Measurements from ENCODE around the gene ZSWIM6. TPM values are rescaled to one million over a fixed set of nuclear protein-coding genes. Genes with fewer than 3 reads are reported as not detected.

Gene ZSWIM6
- total RNA-seq, 2 experiments from 2014 or later = 6.8 to 7.1 TPM

- Mint-ChIP-seq H3K27me3 (no peaks in the 10 kb centered on the region), H3K4me3 (no peak overlapping the region), H3K27ac (no peak overlapping the region), H3K36me3 (ENCODE audit: low read depth) (peaks cover 3% of the 10 kb centered on the region), H3K9me3 (no peaks in the 10 kb centered on the region), H3K4me1 (no peaks in the 10 kb centered on the region)
- POLR2A ChIA-PET = no interaction called here
- CTCF ChIA-PET = no interaction called here
- DNase-seq = no peak
Observed at GRCh38 chr5:61496446-61496845, 164.4 kb downstream of the ZSWIM6 start.

- Mint-ChIP-seq H3K36me3 (ENCODE audit: low read depth) (peaks cover 3% of the 10 kb centered on the region), H3K27ac (no peak overlapping the region), H3K27me3 (no peaks in the 10 kb centered on the region), H3K9me3 (no peaks in the 10 kb centered on the region), H3K4me3 (no peak overlapping the region), H3K4me1 (no peaks in the 10 kb centered on the region)
- DNase-seq = no peak
- CTCF ChIA-PET = no interaction called here
- POLR2A ChIA-PET = no interaction called here
Observed at GRCh38 chr5:61496860-61497259, 164.8 kb downstream of the ZSWIM6 start.

- Mint-ChIP-seq H3K27ac (no peak overlapping the region), H3K4me3 (no peak overlapping the region), H3K27me3 (no peaks in the 10 kb centered on the region), H3K36me3 (ENCODE audit: low read depth) (peaks cover 3% of the 10 kb centered on the region), H3K4me1 (no peaks in the 10 kb centered on the region), H3K9me3 (no peaks in the 10 kb centered on the region)
- no peak for DNase-seq
- ChIA-PET CTCF (no interaction called here), POLR2A (no interaction called here)
Observed at GRCh38 chr5:61498121-61498520, 166.1 kb downstream of the ZSWIM6 start.

- no peak for DNase-seq
- POLR2A ChIA-PET = interaction anchor here (0.9 kb wide), 1 partner anchor 26 kb away, joined by 3 read pairs; no protein-coding TSS in a partner anchor
- CTCF ChIA-PET = no interaction called here
- H3K36me3 Mint-ChIP-seq (ENCODE audit: low read depth) = no peaks in the 10 kb centered on the region
- no peaks in the 10 kb centered on the region for H3K9me3 Mint-ChIP-seq
- H3K27ac Mint-ChIP-seq = no peak overlapping the region
- no peaks in the 10 kb centered on the region for H3K27me3 Mint-ChIP-seq
- no peak overlapping the region for H3K4me3 Mint-ChIP-seq
- H3K4me1 Mint-ChIP-seq = no peaks in the 10 kb centered on the region
Observed at GRCh38 chr5:61501971-61502370, 169.9 kb downstream of the ZSWIM6 start.

- CTCF ChIA-PET = no interaction called here
- no peaks in the 10 kb centered on the region for H3K9me3 Mint-ChIP-seq
- no peak overlapping the region for H3K4me3 Mint-ChIP-seq
- DNase-seq = no peak
- POLR2A ChIA-PET = no interaction called here
- H3K27ac Mint-ChIP-seq = no peak overlapping the region
- no peaks in the 10 kb centered on the region for H3K27me3 Mint-ChIP-seq
- H3K4me1 Mint-ChIP-seq = no peaks in the 10 kb centered on the region
- no peaks in the 10 kb centered on the region for H3K36me3 Mint-ChIP-seq (ENCODE audit: low read depth)
Observed at GRCh38 chr5:61504143-61504770, 172.2 kb downstream of the ZSWIM6 start.

- Mint-ChIP-seq H3K9me3 (no peaks in the 10 kb centered on the region), H3K27me3 (no peaks in the 10 kb centered on the region), H3K4me3 (no peak overlapping the region), H3K27ac (no peak overlapping the region), H3K36me3 (ENCODE audit: low read depth) (no peaks in the 10 kb centered on the region), H3K4me1 (no peaks in the 10 kb centered on the region)
- CTCF ChIA-PET = no interaction called here
- no peak for DNase-seq
- POLR2A ChIA-PET = no interaction called here
Observed at GRCh38 chr5:61505281-61505680, 173.2 kb downstream of the ZSWIM6 start.

GRCh38 chr5:61507232-61507631, 175.2 kb downstream of the ZSWIM6 start:
- CTCF ChIA-PET = no interaction called here
- Mint-ChIP-seq H3K4me1 (no peaks in the 10 kb centered on the region), H3K9me3 (no peaks in the 10 kb centered on the region), H3K4me3 (no peak overlapping the region), H3K27me3 (no peaks in the 10 kb centered on the region), H3K27ac (no peak overlapping the region), H3K36me3 (ENCODE audit: low read depth) (no peaks in the 10 kb centered on the region)
- POLR2A ChIA-PET = no interaction called here
- no peak for DNase-seq

- H3K27me3 Mint-ChIP-seq = no peaks in the 10 kb centered on the region
- CTCF ChIA-PET = no interaction called here
- no peak for DNase-seq
- POLR2A ChIA-PET = no interaction called here
- peaks cover under 1% of the 10 kb centered on the region for H3K36me3 Mint-ChIP-seq (ENCODE audit: low read depth)
- no peak overlapping the region for H3K27ac Mint-ChIP-seq
- no peak overlapping the region for H3K4me3 Mint-ChIP-seq
- H3K4me1 Mint-ChIP-seq = no peaks in the 10 kb centered on the region
- H3K9me3 Mint-ChIP-seq = no peaks in the 10 kb centered on the region
Observed at GRCh38 chr5:61516946-61517345, 184.9 kb downstream of the ZSWIM6 start.

GRCh38 chr5:61519728-61520277, 187.7 kb downstream of the ZSWIM6 start:
- Mint-ChIP-seq H3K9me3 (no peaks in the 10 kb centered on the region), H3K27me3 (no peaks in the 10 kb centered on the region), H3K36me3 (ENCODE audit: low read depth) (peaks cover 3% of the 10 kb centered on the region), H3K4me3 (no peak overlapping the region), H3K4me1 (no peaks in the 10 kb centered on the region), H3K27ac (no peak overlapping the region)
- ChIA-PET POLR2A (no interaction called here), CTCF (no interaction called here)
- no peak for DNase-seq

GRCh38 chr5:61523073-61523472, 191.0 kb downstream of the ZSWIM6 start:
- Mint-ChIP-seq H3K9me3 (no peaks in the 10 kb centered on the region), H3K27me3 (no peaks in the 10 kb centered on the region), H3K36me3 (ENCODE audit: low read depth) (peaks cover 3% of the 10 kb centered on the region), H3K4me3 (no peak overlapping the region), H3K27ac (no peak overlapping the region), H3K4me1 (no peaks in the 10 kb centered on the region)
- CTCF ChIA-PET = no interaction called here
- DNase-seq = no peak
- POLR2A ChIA-PET = no interaction called here

GRCh38 chr5:61523997-61524396, 191.9 kb downstream of the ZSWIM6 start:
- no peak for DNase-seq
- Mint-ChIP-seq H3K4me3 (no peak overlapping the region), H3K4me1 (no peaks in the 10 kb centered on the region), H3K27ac (no peak overlapping the region), H3K9me3 (no peaks in the 10 kb centered on the region), H3K27me3 (no peaks in the 10 kb centered on the region), H3K36me3 (ENCODE audit: low read depth) (peaks cover 3% of the 10 kb centered on the region)
- ChIA-PET POLR2A (no interaction called here), CTCF (no interaction called here)

GRCh38 chr5:61525512-61526206, 193.6 kb downstream of the ZSWIM6 start:
- DNase-seq = no peak
- no peaks in the 10 kb centered on the region for H3K9me3 Mint-ChIP-seq
- no peak overlapping the region for H3K4me3 Mint-ChIP-seq
- no peaks in the 10 kb centered on the region for H3K4me1 Mint-ChIP-seq
- peaks cover 7% of the 10 kb centered on the region for H3K36me3 Mint-ChIP-seq (ENCODE audit: low read depth)
- POLR2A ChIA-PET = no interaction called here
- CTCF ChIA-PET = no interaction called here
- H3K27ac Mint-ChIP-seq = no peak overlapping the region
- no peaks in the 10 kb centered on the region for H3K27me3 Mint-ChIP-seq

- Mint-ChIP-seq H3K4me1 (no peaks in the 10 kb centered on the region), H3K9me3 (no peaks in the 10 kb centered on the region), H3K27ac (no peak overlapping the region), H3K27me3 (no peaks in the 10 kb centered on the region), H3K4me3 (no peak overlapping the region), H3K36me3 (ENCODE audit: low read depth) (peaks cover 7% of the 10 kb centered on the region)
- POLR2A ChIA-PET = no interaction called here
- no peak for DNase-seq
- CTCF ChIA-PET = no interaction called here
Observed at GRCh38 chr5:61526207-61526519, 194.1 kb downstream of the ZSWIM6 start.

- H3K36me3 Mint-ChIP-seq (ENCODE audit: low read depth) = peaks cover 20% of the 10 kb centered on the region
- H3K4me1 Mint-ChIP-seq = peaks cover 16% of the 10 kb centered on the region
- H3K27me3 Mint-ChIP-seq = no peaks in the 10 kb centered on the region
- H3K4me3 Mint-ChIP-seq = no peak overlapping the region
- H3K27ac Mint-ChIP-seq = no peak overlapping the region
- peaks cover 6% of the 10 kb centered on the region for H3K9me3 Mint-ChIP-seq
- DNase-seq = no peak
- POLR2A ChIA-PET = no interaction called here
- CTCF ChIA-PET = no interaction called here
Observed at GRCh38 chr5:61532983-61533382, 200.9 kb downstream of the ZSWIM6 start.
